GM23338 (cell line): ENCODE results near the gene THRA. TPM values are rescaled to one million over a fixed set of nuclear protein-coding genes. Genes with fewer than 3 reads are reported as not detected.

ENCODE experiments used
- ATAC-seq: fragments of 200-7000 bp; cut with Tn5 transposase; 3 replicates; pipeline ENCODE4 v1.9.1; 2020
- DNase-seq: peaks from one replicate; pipeline ENCODE4 v3.0.0-alpha.2; 2015; ENCODE audit warnings: low spot score
- H2AFZ ChIP-seq: fragments of 200-600 bp; sonication (generic); 2 replicates; pipeline ENCODE4 v1.8.0; 2016; ENCODE audit warnings: antibody characterized with exemption, mild to moderate bottlenecking, moderate library complexity
- H3F3A ChIP-seq: fragments of 200-600 bp; sonication (generic); replicated peaks from 2 replicates; pipeline ENCODE4 v1.8.0; 2017; ENCODE audit warnings: antibody characterized with exemption, mixed run types, low read depth
- H3K27ac ChIP-seq: fragments of 200-600 bp; sonication (generic); 2 replicates; pipeline ENCODE4 v1.6.1; 2016; ENCODE audit warnings: low read depth
- H3K27me3 ChIP-seq: fragments of 200-600 bp; sonication (generic); 2 replicates; pipeline ENCODE4 v1.8.0; 2016; ENCODE audit warnings: mild to moderate bottlenecking, mixed run types, moderate library complexity; ENCODE audit not compliant: insufficient read depth
- H3K36me3 ChIP-seq: fragments of 200-600 bp; sonication (generic); 2 replicates; pipeline ENCODE4 v1.8.0; 2016; ENCODE audit warnings: mild to moderate bottlenecking; ENCODE audit not compliant: insufficient read depth
- H3K4me1 ChIP-seq: fragments of 200-600 bp; sonication (generic); 2 replicates; pipeline ENCODE4 v1.8.0; 2016; ENCODE audit warnings: mild to moderate bottlenecking, moderate library complexity; ENCODE audit not compliant: insufficient read depth
- H3K4me2 ChIP-seq: fragments of 200-600 bp; sonication (generic); 2 replicates; pipeline ENCODE4 v1.7.1; 2017; ENCODE audit warnings: mixed run types
- H3K4me3 ChIP-seq: fragments of 200-600 bp; sonication (generic); 2 replicates; pipeline ENCODE4 v1.6.1; 2016; ENCODE audit warnings: mixed run types
- H3K79me2 ChIP-seq: fragments of 200-600 bp; sonication (generic); replicated peaks from 2 replicates; pipeline ENCODE4 v1.8.0; 2017; ENCODE audit warnings: mild to moderate bottlenecking; ENCODE audit not compliant: insufficient read depth
- H3K9me2 ChIP-seq: fragments of 200-600 bp; sonication (generic); 2 replicates; pipeline ENCODE4 v1.8.0; 2017; ENCODE audit not compliant: insufficient read depth
- H4K20me1 ChIP-seq: fragments of 200-600 bp; sonication (generic); replicated peaks from 2 replicates; pipeline ENCODE4 v1.8.0; 2017; ENCODE audit warnings: mild to moderate bottlenecking; ENCODE audit not compliant: insufficient read depth
- H3K27ac Mint-ChIP-seq: 2 replicates; pipeline ENCODE4 v1.8.0; 2020; ENCODE audit warnings: inconsistent platforms, mild to moderate bottlenecking, moderate library complexity, mixed read lengths
- H3K27me3 Mint-ChIP-seq: 3 replicates; pipeline ENCODE4 v1.8.0; 2022; ENCODE audit warnings: low read depth, mild to moderate bottlenecking, moderate library complexity, mixed read lengths, inconsistent platforms; ENCODE audit not compliant: insufficient read depth, poor library complexity
- H3K36me3 Mint-ChIP-seq: 3 replicates; pipeline ENCODE4 v1.8.0; 2021; ENCODE audit warnings: low read depth, mild to moderate bottlenecking, inconsistent platforms, moderate library complexity, mixed read lengths
- H3K4me1 Mint-ChIP-seq: 3 replicates; pipeline ENCODE4 v1.8.0; 2020; ENCODE audit warnings: mild to moderate bottlenecking, inconsistent platforms, mixed read lengths
- H3K4me3 Mint-ChIP-seq: 3 replicates; pipeline ENCODE4 v1.8.0; 2021; ENCODE audit warnings: moderate library complexity, mild to moderate bottlenecking, inconsistent platforms, mixed read lengths
- H3K9me3 Mint-ChIP-seq: 3 replicates; pipeline ENCODE4 v1.8.0; 2020; ENCODE audit warnings: moderate library complexity, mild to moderate bottlenecking, inconsistent platforms, mixed read lengths
- ETS1 ChIP-seq: IDR thresholded peaks from 2 replicates; pipeline ENCODE4 v1.6.1; 2016; ENCODE audit warnings: antibody characterized with exemption
- EZH2phosphoT487 ChIP-seq: fragments of 200-600 bp; sonication (generic); IDR thresholded peaks from one replicate; pipeline ENCODE4 v1.8.1; 2018; ENCODE audit warnings: antibody characterized with exemption; ENCODE audit not compliant: unreplicated experiment
- ZNF462 ChIP-seq: fragments of 250-450 bp; sonication (Bioruptor Pico); IDR thresholded peaks from 2 replicates; pipeline ENCODE4 v1.5.0; 2020; ENCODE audit warnings: mild to moderate bottlenecking, moderate library complexity
- polyA plus RNA-seq: library from polyadenylated mRNA; unstranded; fragments of >200 nt; fragmentation: Nextera tagmentation; extraction: Ambion mirVana; gene quantifications from 2 replicates; pipeline ENCODE4 v1.2.1, GENCODE V29; 2016
- total RNA-seq: library from RNA; depleted of rRNA; stranded (reverse); fragments of >200 nt; shearing (Covaris generic); gene quantifications from 2 replicates; pipeline ENCODE4 v1.2.3, GENCODE V29; 2014

THRA gene
- total and polyA plus RNA-seq, 2 experiments from 2014 or later = 3.4 to 10.5 TPM

GRCh38 chr17:40098846-40099618 is 36.3 kb downstream of the THRA start:
- Histone ChIP-seq H2AFZ (peak overlapping the region; percentile 3), H4K20me1 (no peaks in the 10 kb centered on the region), H3K27me3 (peaks cover 14% of the 10 kb centered on the region), H3K27ac (peak overlapping the region; percentile 72), H3K36me3 (no peaks in the 10 kb centered on the region), H3F3A (peaks cover 17% of the 10 kb centered on the region; the same call in 1 of the 2 replicates), H3K4me2 (peak overlapping the region; percentile 98), H3K79me2 (no peaks in the 10 kb centered on the region), H3K4me1 (peaks cover 39% of the 10 kb centered on the region), H3K4me3 (peak overlapping the region; percentile 75), H3K9me2 (peaks cover 16% of the 10 kb centered on the region)
- DNase-seq (peak; percentile 99), ATAC-seq (peak; percentile 69)
- Mint-ChIP-seq H3K36me3 (peaks cover 42% of the 10 kb centered on the region), H3K4me3 (peak overlapping the region; percentile 82), H3K27me3 (peaks cover 56% of the 10 kb centered on the region), H3K4me1 (peaks cover 56% of the 10 kb centered on the region), H3K27ac (peak overlapping the region; percentile 89), H3K9me3 (peaks cover 11% of the 10 kb centered on the region; the same call in 2 of the 3 replicates)
- TF ChIP-seq EZH2phosphoT487 (no peak), ZNF462 (CRISPR knock-in tag) (no peak), ETS1 (peak; percentile 63)
